Keratinocyte (primary cell): ENCODE data around the gene SLC66A2.
"Not testable (repeated sequence)": the region's sequence is repeated elsewhere in the genome, so short reads cannot be mapped to it uniquely, and the experiment has no call there.

ENCODE experiments used
- EZH2 ChIP-seq: IDR thresholded peaks from one replicate; pipeline ENCODE4 v1.6.1; 2012; ENCODE audit warnings: inconsistent platforms, mild to moderate bottlenecking, low read length, moderate library complexity
- TF ChIP-seq, protein P1 (sequence below), 3 experiments: IDR thresholded peaks in 1 of 3; conservative IDR thresholded peaks in 1 of 3; optimal IDR thresholded peaks in 1 of 3; 2 replicates in 2 of 3; 3 replicates in 1 of 3; pipeline versions ENCODE3 to v1.5.1; 2011; ENCODE audit warnings: low read length in 3 of 3, mild to moderate bottlenecking in 3 of 3, moderate library complexity in 2 of 3, control low read depth in 1 of 3, inconsistent platforms in 1 of 3; ENCODE audit not compliant: insufficient read depth in 2 of 3; ENCODE audit errors: extremely low read depth in 1 of 3

DNA sequence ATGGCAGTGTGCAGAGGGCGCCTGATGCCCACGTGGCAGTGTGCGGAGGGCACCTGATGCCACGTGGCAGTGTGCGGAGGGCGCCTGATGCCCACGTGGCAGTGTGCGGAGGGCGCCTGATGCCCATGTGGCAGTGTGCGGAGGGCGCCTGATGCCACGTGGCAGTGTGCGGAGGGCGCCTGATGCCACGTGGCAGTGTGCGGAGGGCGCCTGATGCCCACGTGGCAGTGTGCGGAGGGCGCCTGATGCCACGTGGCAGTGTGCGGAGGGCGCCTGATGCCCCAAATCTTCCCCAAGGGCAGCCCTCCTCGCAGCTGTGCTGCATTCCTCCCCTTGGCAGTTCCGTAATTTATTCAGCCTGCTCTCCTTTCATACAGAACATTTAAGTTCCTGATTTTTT, 73.2 kb downstream of the SLC66A2 start:
- not testable (repeated sequence) for TF ChIP-seq EZH2
- TF ChIP-seq, protein P1, sequence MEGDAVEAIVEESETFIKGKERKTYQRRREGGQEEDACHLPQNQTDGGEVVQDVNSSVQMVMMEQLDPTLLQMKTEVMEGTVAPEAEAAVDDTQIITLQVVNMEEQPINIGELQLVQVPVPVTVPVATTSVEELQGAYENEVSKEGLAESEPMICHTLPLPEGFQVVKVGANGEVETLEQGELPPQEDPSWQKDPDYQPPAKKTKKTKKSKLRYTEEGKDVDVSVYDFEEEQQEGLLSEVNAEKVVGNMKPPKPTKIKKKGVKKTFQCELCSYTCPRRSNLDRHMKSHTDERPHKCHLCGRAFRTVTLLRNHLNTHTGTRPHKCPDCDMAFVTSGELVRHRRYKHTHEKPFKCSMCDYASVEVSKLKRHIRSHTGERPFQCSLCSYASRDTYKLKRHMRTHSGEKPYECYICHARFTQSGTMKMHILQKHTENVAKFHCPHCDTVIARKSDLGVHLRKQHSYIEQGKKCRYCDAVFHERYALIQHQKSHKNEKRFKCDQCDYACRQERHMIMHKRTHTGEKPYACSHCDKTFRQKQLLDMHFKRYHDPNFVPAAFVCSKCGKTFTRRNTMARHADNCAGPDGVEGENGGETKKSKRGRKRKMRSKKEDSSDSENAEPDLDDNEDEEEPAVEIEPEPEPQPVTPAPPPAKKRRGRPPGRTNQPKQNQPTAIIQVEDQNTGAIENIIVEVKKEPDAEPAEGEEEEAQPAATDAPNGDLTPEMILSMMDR (optimal IDR thresholded peaks at IDR 0.05 in 1 of 3, IDR thresholded peaks at IDR 0.05 in 1 of 3, conservative IDR thresholded peaks at IDR 0.05 in 1 of 3; ENCODE audit: extremely low read depth in 1 of 3, insufficient read depth in 2 of 3, low read length in 3 of 3): not testable (repeated sequence)
